Lower lobe of right lung (tissue), 2 donors: ENCODE results near the gene UGT2B15. TPM values are rescaled to one million over a fixed set of nuclear protein-coding genes. Genes with fewer than 3 reads are reported as not detected.

Experiments
- ATAC-seq, 2 donors: fragments of 200-7000 bp; cut with Tn5 transposase; one replicate each; pipeline ENCODE4 v1.9.1; 2020 to 2022; ENCODE audit warnings: mild to moderate bottlenecking in 2 of 2, moderate library complexity in 2 of 2
- DNase-seq: peaks from one replicate; pipeline ENCODE4 v3.0.0-alpha.2; 2020
- H3K27ac ChIP-seq: fragments of 200-600 bp; one replicate; pipeline ENCODE4 v1.8.0; 2022
- H3K27me3 ChIP-seq: fragments of 200-600 bp; one replicate; pipeline ENCODE4 v1.8.0; 2022; ENCODE audit warnings: low read depth
- H3K36me3 ChIP-seq: fragments of 200-600 bp; one replicate; pipeline ENCODE4 v1.8.0; 2022; ENCODE audit warnings: mild to moderate bottlenecking
- H3K4me1 ChIP-seq: fragments of 200-600 bp; one replicate; pipeline ENCODE4 v1.8.0; 2022
- H3K4me3 ChIP-seq: fragments of 200-600 bp; one replicate; pipeline ENCODE4 v1.8.0; 2022; ENCODE audit warnings: mild to moderate bottlenecking
- H3K9me3 ChIP-seq: fragments of 200-600 bp; one replicate; pipeline ENCODE4 v1.8.0; 2022
- intact Hi-C: fragments of 100-400 bp; cut with DNase I; formaldehyde crosslinking; loops from one replicate; pipeline ENCODE4 v1.11.0; 2022
- total RNA-seq: library from RNA; stranded (reverse); fragmentation: NEBNext Ultra II Directional; extraction: Animal tissue kit (Norgen Biotek cat#: 25700); gene quantifications from one replicate; pipeline ENCODE4 v1.2.1, GENCODE V29; 2021
- TF ChIP-seq, protein P1 (sequence below): fragments of 200-600 bp; IDR thresholded peaks from one replicate; pipeline ENCODE4 v1.8.0; 2022; ENCODE audit warnings: antibody characterized with exemption, mild to moderate bottlenecking
- donor health status: DM: no; HTN: yes; CAD: no; lungs with severe emphysema.

UGT2B15 gene
- total RNA-seq, 1 donor from 2014 or later: not detected

DNA sequence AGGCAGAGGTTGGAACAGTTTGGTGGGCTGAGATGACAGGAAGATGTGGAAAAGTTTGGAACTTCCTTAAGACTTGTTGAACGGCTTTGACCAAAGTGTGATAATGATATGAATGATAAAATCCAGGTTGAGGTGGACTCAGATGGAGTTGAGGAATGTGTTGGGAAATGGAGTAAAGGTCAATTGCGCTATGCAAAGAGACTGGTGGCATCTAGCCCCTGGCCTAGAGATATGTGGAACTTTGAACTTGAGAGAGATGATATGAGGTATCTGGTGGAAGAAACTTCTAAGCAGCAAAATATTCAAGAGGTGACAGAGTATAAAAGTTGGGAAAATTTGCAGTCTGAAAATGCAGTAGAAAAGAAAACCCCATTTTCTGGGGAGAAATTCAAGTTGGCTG, 73.0 kb downstream of the UGT2B15 start:
- no peak overlapping the region for H3K27ac ChIP-seq
- no peak overlapping the region for H3K4me3 ChIP-seq
- no peaks in the 10 kb centered on the region for H3K36me3 ChIP-seq
- TF ChIP-seq, protein P1, sequence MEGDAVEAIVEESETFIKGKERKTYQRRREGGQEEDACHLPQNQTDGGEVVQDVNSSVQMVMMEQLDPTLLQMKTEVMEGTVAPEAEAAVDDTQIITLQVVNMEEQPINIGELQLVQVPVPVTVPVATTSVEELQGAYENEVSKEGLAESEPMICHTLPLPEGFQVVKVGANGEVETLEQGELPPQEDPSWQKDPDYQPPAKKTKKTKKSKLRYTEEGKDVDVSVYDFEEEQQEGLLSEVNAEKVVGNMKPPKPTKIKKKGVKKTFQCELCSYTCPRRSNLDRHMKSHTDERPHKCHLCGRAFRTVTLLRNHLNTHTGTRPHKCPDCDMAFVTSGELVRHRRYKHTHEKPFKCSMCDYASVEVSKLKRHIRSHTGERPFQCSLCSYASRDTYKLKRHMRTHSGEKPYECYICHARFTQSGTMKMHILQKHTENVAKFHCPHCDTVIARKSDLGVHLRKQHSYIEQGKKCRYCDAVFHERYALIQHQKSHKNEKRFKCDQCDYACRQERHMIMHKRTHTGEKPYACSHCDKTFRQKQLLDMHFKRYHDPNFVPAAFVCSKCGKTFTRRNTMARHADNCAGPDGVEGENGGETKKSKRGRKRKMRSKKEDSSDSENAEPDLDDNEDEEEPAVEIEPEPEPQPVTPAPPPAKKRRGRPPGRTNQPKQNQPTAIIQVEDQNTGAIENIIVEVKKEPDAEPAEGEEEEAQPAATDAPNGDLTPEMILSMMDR: no peak
- H3K4me1 ChIP-seq: no peaks in the 10 kb centered on the region
- intact Hi-C loops: no loop called here
- H3K27me3 ChIP-seq: no peaks in the 10 kb centered on the region
- DNase-seq (no peak), ATAC-seq (no peak)
- H3K9me3 ChIP-seq: no peaks in the 10 kb centered on the region

Other genes starting within 250 kb of the UGT2B15 start
- not detected for gene TMPRSS11E, start 223.2 kb downstream of the UGT2B15 start, total RNA-seq
- 0.18 TPM for gene UGT2B17, start 94.3 kb downstream of the UGT2B15 start, total RNA-seq
- gene UGT2B10, start 145.3 kb upstream of the UGT2B15 start, total RNA-seq: not detected